ENCODE data around the gene CYP4F12.

GRCh38 chr19:15722956-15723355 is 50.1 kb downstream of the CYP4F12 start:
- no peak for TF ChIP-seq CTCF (IDR thresholded peaks at IDR 0.05; ENCODE audit: extremely low read depth in 1 of 2, insufficient read depth in 1 of 2, low read depth in 1 of 2, low read length in 2 of 2)
- no peak for TF ChIP-seq GATA2 (IDR thresholded peaks at IDR 0.05; ENCODE audit: insufficient read depth, insufficient read length, low read depth, low read length)
- no peak for TF ChIP-seq EZH2 (IDR thresholded peaks at IDR 0.05; ENCODE audit: borderline replicate concordance, low read depth, low read length, severe bottlenecking)
- no peak for TF ChIP-seq POLR2A (IDR thresholded peaks at IDR 0.05; ENCODE audit: low read depth, low read length)
- no peak for TF ChIP-seq POLR2AphosphoS5 (IDR thresholded peaks at IDR 0.05; ENCODE audit: insufficient read depth, low read depth, low read length)
- no peak for TF ChIP-seq MAX (IDR thresholded peaks at IDR 0.05; ENCODE audit: insufficient read depth, insufficient read length)
- no peak for TF ChIP-seq FOS (IDR thresholded peaks at IDR 0.05; ENCODE audit: borderline replicate concordance, insufficient read depth, low read length)
- TF ChIP-seq MYC (IDR thresholded peaks at IDR 0.05; ENCODE audit: low read depth, low read length), result no peak
- no peak for TF ChIP-seq JUN (IDR thresholded peaks at IDR 0.05; ENCODE audit: borderline replicate concordance, insufficient read depth, insufficient read length, low read depth)
